GM12878 (cell line): ENCODE measurements around the gene ERMARD. TPM values are rescaled to one million over a fixed set of nuclear protein-coding genes. Genes with fewer than 3 reads are reported as not detected.

Source experiments
- ATAC-seq: fragments of 200-7000 bp; cut with Tn5 transposase; 3 replicates; pipeline ENCODE4 v1.9.1; 2020; ENCODE audit warnings: mild to moderate bottlenecking, moderate library complexity
- BruUV-seq: library from RNA; stranded (reverse); fragments of 400-500 nt; replicated peaks from 2 replicates; lab custom pipeline; 2021; lab: Mats Ljungman, UMichigan
- CTCF ChIA-PET: fragments of 300-600 bp; sonication (Branson Sonifier 250); formaldehyde crosslinking; extraction: SDS; loops from one replicate; lab custom pipeline; 2021; ENCODE audit warnings: inconsistent platforms; lab: Yijun Ruan, JAX
- POLR2A ChIA-PET: fragments of 350-600 bp; formaldehyde crosslinking; extraction: SDS; loops from one replicate; lab custom pipeline; 2021; ENCODE audit warnings: inconsistent platforms; lab: Charles Lee
- RAD21 ChIA-PET: fragments of 300-600 bp; sonication (Branson Sonifier 250); formaldehyde crosslinking; loops from one replicate; lab custom pipeline; 2023; ENCODE audit warnings: antibody characterized with exemption; ENCODE audit not compliant: unreplicated experiment; lab: Charles Lee
- SMC1A ChIA-PET: fragments of 300-600 bp; sonication (Branson Sonifier 250); formaldehyde crosslinking; loops from one replicate; lab custom pipeline; 2023; ENCODE audit not compliant: unreplicated experiment, uncharacterized antibody; lab: Charles Lee
- DNase-seq: peaks from one replicate; pipeline ENCODE4 v3.0.0-alpha.2; 2011; ENCODE audit warnings: low read depth, low spot score
- FAIRE-seq: peaks from 3 replicates; lab custom pipeline; 2011; peaks lifted over from hg19 to GRCh38; lab: Jason Lieb, UNC
- H2AFZ ChIP-seq: 2 replicates; pipeline ENCODE4 v1.6.0; 2011; ENCODE audit warnings: low read depth, low read length, control low read depth; ENCODE audit not compliant: control insufficient read depth
- H3K27ac ChIP-seq: 2 replicates; pipeline ENCODE4 v1.5.1; 2011; ENCODE audit warnings: control low read depth; ENCODE audit not compliant: control insufficient read depth, insufficient read depth
- H3K27me3 ChIP-seq, 2 experiments: replicated peaks in 1 of 2; 2 replicates each; pipeline versions ENCODE4 v1.6.0 to v1.6.1; 2011; ENCODE audit warnings: low read length in 1 of 2; ENCODE audit not compliant: control insufficient read depth in 2 of 2, insufficient read depth in 2 of 2
- H3K36me3 ChIP-seq, 2 experiments: 2 replicates each; pipeline ENCODE4 v1.5.1; 2011; ENCODE audit warnings: low read length in 1 of 2; ENCODE audit not compliant: control insufficient read depth in 2 of 2, insufficient read depth in 2 of 2
- H3K4me1 ChIP-seq: 2 replicates; pipeline ENCODE4 v1.6.1; 2011; ENCODE audit warnings: mild to moderate bottlenecking, low read length, moderate library complexity, mixed read lengths; ENCODE audit not compliant: control insufficient read depth, insufficient read depth
- H3K4me2 ChIP-seq: 2 replicates; pipeline ENCODE4 v1.6.0; 2011; ENCODE audit warnings: control low read depth; ENCODE audit not compliant: control insufficient read depth, insufficient read depth
- H3K4me3 ChIP-seq: fragments of 200-600 bp; sonication (generic); 2 replicates; pipeline ENCODE4 v1.5.1; 2016
- H3K79me2 ChIP-seq: 2 replicates; pipeline ENCODE4 v1.6.0; 2011; ENCODE audit warnings: low read length; ENCODE audit not compliant: control insufficient read depth, insufficient read depth
- H3K9ac ChIP-seq: 2 replicates; pipeline ENCODE4 v1.8.0; 2011; ENCODE audit warnings: low read length, control low read depth, mixed read lengths; ENCODE audit not compliant: control insufficient read depth, insufficient read depth
- H3K9me3 ChIP-seq: replicated peaks from 3 replicates; pipeline ENCODE4 v1.5.1; 2011; ENCODE audit warnings: mild to moderate bottlenecking, low read length; ENCODE audit not compliant: control insufficient read depth, insufficient read depth
- H4K20me1 ChIP-seq: 2 replicates; pipeline ENCODE4 v1.6.0; 2011; ENCODE audit not compliant: control insufficient read depth, insufficient read depth
- BACH1 ChIP-seq: fragments of 450-650 bp; IDR thresholded peaks from 2 replicates; pipeline ENCODE4 v1.6.1; 2017; ENCODE audit warnings: mild to moderate bottlenecking, borderline replicate concordance
- BRCA1 ChIP-seq: IDR thresholded peaks from 2 replicates; pipeline ENCODE4 v1.6.1; 2011; ENCODE audit warnings: low read depth, low read length, improper control_type of control experiment
- CREB1 ChIP-seq: IDR thresholded peaks from 2 replicates; pipeline ENCODE4 v1.6.1; 2012; ENCODE audit warnings: low read depth, mild to moderate bottlenecking, inconsistent platforms
- JUND ChIP-seq: IDR thresholded peaks from 2 replicates; pipeline ENCODE4 v1.6.1; 2012; ENCODE audit warnings: low read depth, mild to moderate bottlenecking, low read length, improper control_type of control experiment, moderate library complexity
- KAT2A ChIP-seq: conservative IDR thresholded peaks from 2 replicates; pipeline ENCODE4 v1.6.1; 2011; ENCODE audit warnings: low read depth, low read length; ENCODE audit not compliant: control insufficient read depth
- NFYA ChIP-seq: IDR thresholded peaks from 2 replicates; pipeline ENCODE4 v1.6.1; 2011; ENCODE audit warnings: low read depth, mild to moderate bottlenecking, low read length, improper control_type of control experiment, borderline replicate concordance
- POLR2AphosphoS2 ChIP-seq: IDR thresholded peaks from 2 replicates; pipeline ENCODE4 v1.6.1; 2011; ENCODE audit warnings: low read depth, mild to moderate bottlenecking, low read length, improper control_type of control experiment, moderate library complexity
- SMAD5 ChIP-seq: IDR thresholded peaks from 2 replicates; pipeline ENCODE4 v1.6.1; 2016; ENCODE audit warnings: antibody characterized with exemption, low read depth
- TAF1 ChIP-seq: IDR thresholded peaks from 2 replicates; pipeline ENCODE4 v1.6.1; 2011; ENCODE audit warnings: mild to moderate bottlenecking, low read depth, low read length, borderline replicate concordance
- YBX1 ChIP-seq: fragments of 450-650 bp; IDR thresholded peaks from 2 replicates; pipeline ENCODE4 v1.6.1; 2016; ENCODE audit warnings: antibody characterized with exemption
- ZNF274 ChIP-seq: IDR thresholded peaks from one replicate; pipeline ENCODE4 v1.8.0; 2011; ENCODE audit not compliant: insufficient read length, insufficient read depth
- ZNF384 ChIP-seq: IDR thresholded peaks from 2 replicates; pipeline ENCODE4 v1.6.1; 2012; ENCODE audit warnings: low read depth, mild to moderate bottlenecking, low read length, improper control_type of control experiment, borderline replicate concordance
- WGBS: methylation state at CpG from one replicate; pipeline ENCODE4 v1.1.6; 2016; ENCODE audit warnings: low lambda C conversion rate; ENCODE audit not compliant: insufficient replicate concordance, insufficient coverage; ENCODE audit errors: missing lambda C conversion rate; 5-methylcytosine and 5-hydroxymethylcytosine counted together
- in situ Hi-C: fragments of 300-500 bp; cut with MboI; formaldehyde crosslinking; loops from 9 replicates; pipeline ENCODE4 v1.14.3; 2018; ENCODE audit warnings: mixed read lengths
- intact Hi-C: fragments of 100-400 bp; cut with micrococcal nuclease; formaldehyde crosslinking; loops from one replicate; pipeline ENCODE4 v1.14.2; 2022; ENCODE audit not compliant: unreplicated experiment
- polyA plus RNA-seq, 11 experiments: library from polyadenylated mRNA; depleted of rRNA in 4 of 11; unstranded in 6 of 11; stranded (reverse) in 5 of 11; fragments of >200 nt; fragmentation: Nextera tagmentation in 4 of 11; fragmentation: Illumina TruSeq in 1 of 11; extraction: Ambion mirVana in 4 of 11; extraction: Trizol in 1 of 11; gene quantifications; 1 replicate in 1 of 11; 2 replicates in 10 of 11; pipeline versions ENCODE4 v1.2.1 to v1.2.3, GENCODE V29; 2011 to 2016; ENCODE audit warnings: inconsistent platforms in 2 of 11, missing spikeins in 2 of 11, low read depth in 1 of 11
- total RNA-seq, 4 experiments: library from RNA; depleted of rRNA in 3 of 4; stranded (reverse); fragments of >200 nt in 3 of 4; fragmentation: Illumina TruSeq in 1 of 4; extraction: Trizol in 1 of 4; gene quantifications; 2 replicates each; pipeline versions ENCODE4 v1.2.1 to v1.2.3, GENCODE V29; 2013 to 2021
- TF ChIP-seq, protein P1 (sequence below): IDR thresholded peaks from 2 replicates; pipeline ENCODE4 v1.6.1; 2012; ENCODE audit warnings: low read depth, low read length, improper control_type of control experiment
- TF ChIP-seq, protein P2 (sequence below): fragments of 450-650 bp; IDR thresholded peaks from 2 replicates; pipeline ENCODE4 v1.6.1; 2017; ENCODE audit warnings: mild to moderate bottlenecking
- TF ChIP-seq, protein P3 (sequence below): fragments of 150-350 bp; IDR thresholded peaks from 2 replicates; pipeline ENCODE4 v1.6.1; 2014; ENCODE audit warnings: mild to moderate bottlenecking, low read depth, low read length
- TF ChIP-seq, protein P4 (sequence below): IDR thresholded peaks from 2 replicates; pipeline ENCODE4 v1.6.1; 2011; ENCODE audit warnings: low read depth, mild to moderate bottlenecking, low read length, moderate library complexity, borderline replicate concordance; ENCODE audit errors: extremely low read depth

ERMARD gene
- total and polyA plus RNA-seq, 10 of the 15 experiments (the other 5 are each of a cell fraction or from before 2014, with no cell fraction given): 24.4 to 63.3 (median 34.1) TPM

DNA sequence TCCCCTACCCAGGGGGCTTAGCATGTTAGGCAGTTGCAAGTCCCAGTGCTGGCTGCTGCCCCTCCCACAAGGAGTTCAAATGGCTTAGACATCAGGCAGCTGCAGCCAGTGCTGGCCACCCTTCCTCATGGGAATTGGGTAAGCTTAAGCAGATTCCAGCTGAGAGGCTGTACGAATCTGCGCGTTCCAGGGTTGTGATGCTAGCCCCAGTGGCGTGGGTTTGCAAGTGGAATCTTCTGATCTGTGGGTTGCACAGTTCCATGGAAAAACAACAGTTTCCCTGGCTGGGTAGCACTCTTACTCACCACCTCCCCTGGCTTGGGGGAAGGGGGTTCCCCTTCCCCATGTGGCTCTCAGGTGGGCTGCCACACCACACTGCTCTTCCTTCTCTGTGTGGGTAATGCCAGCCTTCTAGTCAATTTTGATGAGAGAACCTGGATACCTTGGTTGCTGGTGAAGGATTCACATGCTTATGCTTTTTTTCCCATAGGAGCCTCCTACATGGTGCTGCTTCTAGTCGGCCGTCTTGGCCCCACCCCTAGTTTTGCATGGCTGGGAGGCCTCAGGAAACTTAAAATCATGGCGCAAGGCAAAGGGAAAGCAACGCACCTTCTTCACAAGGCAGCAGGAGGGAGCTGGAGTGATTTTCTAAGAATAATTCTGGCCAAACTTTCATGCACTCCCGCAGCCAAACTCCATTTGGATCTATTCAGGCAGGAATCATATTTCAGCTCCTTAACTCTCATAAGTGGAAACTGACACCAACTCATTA lies 13.0 kb upstream of the ERMARD start:
- TF ChIP-seq JUND (no peak), YBX1 (no peak), SMAD5 (no peak), ZNF384 (no peak), ZNF274 (no peak), KAT2A (no peak), BRCA1 (no peak), BACH1 (no peak), NFYA (no peak), TAF1 (no peak), POLR2AphosphoS2 (no peak), CREB1 (no peak)
- TF ChIP-seq, protein P1, sequence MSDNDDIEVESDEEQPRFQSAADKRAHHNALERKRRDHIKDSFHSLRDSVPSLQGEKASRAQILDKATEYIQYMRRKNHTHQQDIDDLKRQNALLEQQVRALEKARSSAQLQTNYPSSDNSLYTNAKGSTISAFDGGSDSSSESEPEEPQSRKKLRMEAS: no peak
- TF ChIP-seq, protein P2, sequence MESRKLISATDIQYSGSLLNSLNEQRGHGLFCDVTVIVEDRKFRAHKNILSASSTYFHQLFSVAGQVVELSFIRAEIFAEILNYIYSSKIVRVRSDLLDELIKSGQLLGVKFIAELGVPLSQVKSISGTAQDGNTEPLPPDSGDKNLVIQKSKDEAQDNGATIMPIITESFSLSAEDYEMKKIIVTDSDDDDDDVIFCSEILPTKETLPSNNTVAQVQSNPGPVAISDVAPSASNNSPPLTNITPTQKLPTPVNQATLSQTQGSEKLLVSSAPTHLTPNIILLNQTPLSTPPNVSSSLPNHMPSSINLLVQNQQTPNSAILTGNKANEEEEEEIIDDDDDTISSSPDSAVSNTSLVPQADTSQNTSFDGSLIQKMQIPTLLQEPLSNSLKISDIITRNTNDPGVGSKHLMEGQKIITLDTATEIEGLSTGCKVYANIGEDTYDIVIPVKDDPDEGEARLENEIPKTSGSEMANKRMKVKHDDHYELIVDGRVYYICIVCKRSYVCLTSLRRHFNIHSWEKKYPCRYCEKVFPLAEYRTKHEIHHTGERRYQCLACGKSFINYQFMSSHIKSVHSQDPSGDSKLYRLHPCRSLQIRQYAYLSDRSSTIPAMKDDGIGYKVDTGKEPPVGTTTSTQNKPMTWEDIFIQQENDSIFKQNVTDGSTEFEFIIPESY: no peak
- TF ChIP-seq, protein P3, sequence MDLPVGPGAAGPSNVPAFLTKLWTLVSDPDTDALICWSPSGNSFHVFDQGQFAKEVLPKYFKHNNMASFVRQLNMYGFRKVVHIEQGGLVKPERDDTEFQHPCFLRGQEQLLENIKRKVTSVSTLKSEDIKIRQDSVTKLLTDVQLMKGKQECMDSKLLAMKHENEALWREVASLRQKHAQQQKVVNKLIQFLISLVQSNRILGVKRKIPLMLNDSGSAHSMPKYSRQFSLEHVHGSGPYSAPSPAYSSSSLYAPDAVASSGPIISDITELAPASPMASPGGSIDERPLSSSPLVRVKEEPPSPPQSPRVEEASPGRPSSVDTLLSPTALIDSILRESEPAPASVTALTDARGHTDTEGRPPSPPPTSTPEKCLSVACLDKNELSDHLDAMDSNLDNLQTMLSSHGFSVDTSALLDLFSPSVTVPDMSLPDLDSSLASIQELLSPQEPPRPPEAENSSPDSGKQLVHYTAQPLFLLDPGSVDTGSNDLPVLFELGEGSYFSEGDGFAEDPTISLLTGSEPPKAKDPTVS: no peak
- TF ChIP-seq, protein P4, sequence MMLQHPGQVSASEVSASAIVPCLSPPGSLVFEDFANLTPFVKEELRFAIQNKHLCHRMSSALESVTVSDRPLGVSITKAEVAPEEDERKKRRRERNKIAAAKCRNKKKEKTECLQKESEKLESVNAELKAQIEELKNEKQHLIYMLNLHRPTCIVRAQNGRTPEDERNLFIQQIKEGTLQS: no peak
- ATAC-seq (no peak), DNase-seq (no peak), FAIRE-seq (no peak)
- H3K4me2 ChIP-seq: no peak overlapping the region
- H3K9me3 ChIP-seq: no peaks in the 10 kb centered on the region
- ChIA-PET RAD21 (no interaction called here), CTCF (no interaction called here), SMC1A (no interaction called here), POLR2A (no interaction called here)
- intact Hi-C loops: no loop called here
- 73% methylated on average over 9 of the region's 9 CpGs for WGBS
- H3K9ac ChIP-seq: no peak overlapping the region
- H3K79me2 ChIP-seq: no peaks in the 10 kb centered on the region
- BruUV-seq: no TSS peak
- no peak overlapping the region for H3K4me3 ChIP-seq
- H4K20me1 ChIP-seq: no peaks in the 10 kb centered on the region
- H2AFZ ChIP-seq: no peak overlapping the region
- no peak overlapping the region for H3K27ac ChIP-seq
- no peaks in the 10 kb centered on the region for H3K27me3 ChIP-seq
- no peaks in the 10 kb centered on the region for H3K36me3 ChIP-seq
- in situ Hi-C loops: no loop called here
- H3K4me1 ChIP-seq: no peaks in the 10 kb centered on the region
